GM21717 (cell line): Measurements from ENCODE around the gene ZNRF1.
"Not testable (repeated sequence)": the region's sequence is repeated elsewhere in the genome, so short reads cannot be mapped to it uniquely, and the experiment has no call there.

ENCODE experiments used
- ATAC-seq: cut with Tn5 transposase; IDR thresholded peaks from one replicate; pipeline ENCODE4 v1.9.1; 2021; ENCODE audit warnings: mild to moderate bottlenecking, moderate library complexity; ENCODE audit not compliant: unreplicated experiment

ZNRF1 gene

DNA sequence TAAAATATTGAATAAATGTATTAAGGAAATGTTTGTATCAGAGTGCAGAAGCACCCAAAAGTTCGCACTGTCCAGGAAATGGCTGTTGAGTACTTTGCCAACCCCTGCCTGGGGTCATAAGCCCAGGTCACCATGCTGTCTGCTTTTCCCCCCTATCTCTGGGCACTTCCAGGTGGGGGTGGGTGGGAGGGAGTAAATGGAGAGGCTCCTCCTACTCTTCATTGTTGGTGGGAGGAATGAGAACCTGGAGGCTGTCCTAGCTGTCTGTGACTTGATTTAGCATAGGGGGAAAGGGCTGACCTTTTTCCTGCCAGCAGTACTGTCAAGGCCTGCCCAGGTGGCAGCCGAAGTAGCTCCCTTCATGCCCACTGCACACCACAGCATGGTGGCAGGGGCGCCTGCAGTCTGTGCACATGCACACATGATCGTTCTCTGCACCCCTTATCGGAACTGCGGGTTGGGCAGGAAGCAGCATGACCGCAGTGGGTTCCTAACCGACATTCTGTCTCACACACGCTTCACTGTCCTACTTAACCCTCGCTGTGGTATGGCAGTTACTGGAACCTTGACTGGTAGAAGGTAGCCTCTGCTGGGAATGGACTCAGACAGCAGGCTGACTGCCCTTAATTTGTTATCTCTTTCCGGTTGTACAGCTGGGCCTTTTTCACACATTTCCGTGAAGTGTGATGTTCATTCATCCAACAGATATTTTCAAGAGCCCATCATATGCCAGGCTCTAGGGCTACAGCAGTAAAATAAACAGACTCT is 76.3 kb downstream of the ZNRF1 start:
- ATAC-seq: peak; percentile 95

DNA sequence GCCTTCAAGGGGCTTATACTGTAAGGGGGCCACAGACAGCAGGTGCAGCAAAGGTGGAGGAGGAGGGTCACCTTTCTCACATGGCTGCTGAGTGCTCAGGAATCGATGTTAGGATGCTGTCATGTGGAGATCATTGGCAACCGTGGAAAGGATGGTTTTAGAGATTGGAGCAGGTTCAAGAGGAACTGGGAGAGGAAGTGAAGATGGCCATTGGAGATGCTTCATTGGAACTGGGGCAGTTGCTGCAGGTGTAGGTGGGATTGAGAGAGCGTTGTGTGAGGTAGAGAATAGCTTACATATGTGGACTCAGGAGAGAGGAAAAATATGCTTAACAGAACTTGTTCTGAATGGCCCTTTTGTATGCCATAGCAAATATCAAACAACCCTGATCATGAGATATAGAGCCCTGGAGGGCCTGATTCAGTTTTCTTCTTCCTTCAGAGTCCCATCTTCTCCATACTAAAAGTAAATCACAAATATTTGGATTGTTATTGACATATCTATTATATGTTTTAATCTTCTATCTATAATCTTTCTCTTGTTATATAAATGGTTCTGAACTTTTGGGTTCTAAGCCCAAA is 77.0 kb downstream of the ZNRF1 start:
- peak; percentile 22 for ATAC-seq

DNA sequence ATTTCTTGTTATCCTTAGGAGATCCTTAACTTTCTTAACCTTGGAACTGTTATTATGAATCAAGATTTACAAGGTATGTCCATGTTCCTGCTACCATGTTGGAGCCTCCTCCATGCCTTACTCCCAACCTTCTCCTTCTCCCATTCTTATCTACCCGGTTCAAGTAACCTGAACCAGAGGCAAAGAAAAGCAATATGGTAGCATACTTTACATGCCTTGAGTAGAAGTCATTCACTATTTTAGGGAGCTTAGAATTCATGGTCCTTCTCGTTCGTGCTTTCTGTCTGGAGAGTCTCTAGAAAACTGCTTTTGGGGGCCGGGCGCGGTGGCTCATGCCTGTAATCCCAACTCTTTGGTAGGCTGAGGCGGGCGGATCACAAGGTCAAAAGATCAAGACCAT is 80.1 kb downstream of the ZNRF1 start:
- no peak for ATAC-seq

DNA sequence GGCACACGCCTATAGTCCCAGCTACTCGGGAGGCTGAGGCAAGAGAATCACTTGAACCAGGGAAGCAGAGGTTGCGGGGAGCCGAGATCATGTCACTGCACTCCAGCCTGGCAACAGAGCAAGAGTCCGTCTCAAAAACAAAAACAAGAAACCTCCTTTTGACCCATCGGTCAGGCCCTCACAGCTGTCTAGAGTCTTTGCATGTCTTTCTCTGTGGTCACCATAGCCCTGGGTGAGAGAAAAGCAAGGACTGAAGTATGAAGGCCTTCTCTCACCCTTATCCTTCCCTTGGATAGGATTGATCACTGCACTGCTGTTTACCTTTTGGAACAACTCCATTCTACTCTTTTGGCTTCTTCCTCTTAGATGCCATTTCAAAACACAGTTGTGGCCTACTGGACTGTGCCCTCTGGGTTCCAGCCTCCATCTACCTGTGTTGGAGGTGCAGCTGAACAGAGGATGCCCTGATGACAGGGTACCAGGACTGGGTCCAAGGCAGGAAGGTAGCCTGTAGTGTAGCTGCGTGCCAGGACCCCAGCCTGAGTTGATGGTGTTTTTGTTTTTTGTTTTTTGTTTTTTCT is 80.6 kb downstream of the ZNRF1 start:
- ATAC-seq: no peak

DNA sequence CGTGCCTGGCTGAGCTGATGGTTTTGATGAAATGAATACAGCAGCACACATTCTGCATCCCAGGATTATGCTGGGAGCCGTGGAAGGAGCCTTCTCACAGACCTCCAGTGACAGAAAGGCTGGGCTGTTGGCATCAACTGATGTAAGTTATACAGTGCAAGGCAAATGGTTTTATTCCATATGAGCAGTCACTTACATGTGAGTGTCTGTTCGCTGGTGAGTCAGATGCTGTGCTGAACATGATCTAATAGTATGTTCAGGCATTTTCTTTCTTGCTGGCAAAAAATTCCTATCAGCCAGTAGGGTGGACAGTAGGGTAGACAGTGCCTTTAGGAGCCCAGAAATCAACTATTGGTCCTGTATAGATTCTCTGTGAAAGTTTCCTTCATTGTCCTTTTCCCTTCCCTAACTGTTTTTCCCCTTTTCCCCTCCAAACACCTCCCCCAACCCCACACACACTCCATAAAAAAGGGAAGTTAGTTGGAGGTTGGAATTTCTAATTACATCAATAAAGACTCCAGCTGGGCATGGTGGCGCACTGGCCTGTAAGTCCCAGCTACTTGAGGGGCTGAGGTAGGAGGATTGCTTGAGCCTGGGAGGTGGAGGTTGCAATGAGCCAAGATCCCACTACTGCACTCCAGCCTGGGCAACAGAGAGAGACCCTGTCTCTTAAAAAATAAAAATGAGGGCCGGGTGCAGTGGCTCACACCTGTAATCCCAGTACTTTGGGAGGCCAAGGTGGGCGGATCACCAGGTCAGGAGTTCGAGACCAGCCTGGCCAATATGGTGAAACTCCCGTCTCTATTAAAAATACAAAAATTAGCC is 81.6 kb downstream of the ZNRF1 start:
- ATAC-seq: no peak

DNA sequence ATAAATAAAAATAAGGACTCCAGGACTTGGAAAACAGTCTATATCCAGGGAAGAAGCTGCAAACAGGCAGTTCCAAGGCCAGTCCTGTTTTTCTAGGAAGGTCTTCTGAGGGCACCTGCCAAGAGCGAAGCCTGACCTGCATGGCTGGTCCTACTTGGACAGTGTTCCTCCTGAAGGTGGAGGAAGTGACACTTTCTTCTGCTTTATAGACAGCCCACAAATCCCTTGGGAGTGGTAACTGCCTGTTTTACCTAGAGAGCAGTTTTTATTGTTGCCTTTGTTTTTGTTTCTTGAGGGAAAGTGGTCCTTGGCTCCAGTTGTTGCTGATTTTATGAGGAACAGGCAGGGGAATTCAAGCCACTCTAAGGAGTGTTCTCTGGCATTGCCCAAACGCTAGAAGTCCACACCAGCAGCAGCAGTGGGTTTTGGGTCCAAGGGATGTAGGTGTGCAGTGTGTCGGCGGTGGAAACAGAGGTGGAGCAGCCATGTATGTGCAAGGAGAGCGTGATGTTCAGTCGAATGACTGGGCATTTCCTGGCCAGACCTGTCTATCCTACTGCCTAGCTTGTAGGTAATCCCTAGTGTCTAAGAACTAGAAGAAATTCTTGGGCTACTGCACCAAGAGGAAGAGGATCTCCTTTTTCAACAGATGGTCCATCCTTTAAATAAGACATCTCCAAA is 82.5 kb downstream of the ZNRF1 start:
- ATAC-seq: no peak

DNA sequence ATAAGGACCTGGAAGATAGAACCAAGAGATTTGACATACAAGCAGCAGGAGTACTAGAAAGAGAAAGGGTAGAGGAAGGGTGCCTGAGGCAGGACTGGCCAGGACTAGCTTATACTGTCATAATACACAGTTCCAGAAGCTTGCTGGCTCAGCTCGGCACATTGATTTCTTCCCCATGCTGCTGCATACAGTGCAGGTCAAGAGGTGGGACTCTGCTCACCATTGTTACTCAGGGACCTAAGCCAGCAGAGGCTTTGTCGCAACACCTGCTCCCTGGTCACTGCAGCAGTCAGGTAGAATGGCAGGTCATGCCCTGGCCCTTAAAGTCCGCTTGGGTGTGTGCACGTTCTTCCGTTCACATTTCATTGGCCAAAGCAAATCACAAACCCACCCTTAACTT is 85.0 kb downstream of the ZNRF1 start:
- ATAC-seq: no peak

DNA sequence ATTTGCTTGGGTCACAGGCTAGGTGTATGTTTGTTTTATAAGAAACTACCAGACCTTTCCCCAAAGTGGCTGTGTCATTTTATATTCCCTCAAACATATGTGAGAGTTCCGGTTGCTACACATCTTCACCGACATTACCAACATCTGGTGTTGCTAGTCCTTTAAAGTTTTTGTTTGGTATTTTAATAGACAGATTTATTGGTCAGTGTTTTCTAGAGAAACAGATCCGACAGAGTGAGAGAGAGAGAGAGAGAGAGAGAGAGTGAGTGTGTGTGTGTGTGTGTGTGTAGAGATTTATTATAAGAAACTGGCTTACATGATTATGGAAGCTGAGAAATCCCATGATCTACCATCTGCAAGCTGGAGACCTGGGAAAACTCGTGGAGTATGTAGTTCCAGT is 86.7 kb downstream of the ZNRF1 start:
- no peak for ATAC-seq

DNA sequence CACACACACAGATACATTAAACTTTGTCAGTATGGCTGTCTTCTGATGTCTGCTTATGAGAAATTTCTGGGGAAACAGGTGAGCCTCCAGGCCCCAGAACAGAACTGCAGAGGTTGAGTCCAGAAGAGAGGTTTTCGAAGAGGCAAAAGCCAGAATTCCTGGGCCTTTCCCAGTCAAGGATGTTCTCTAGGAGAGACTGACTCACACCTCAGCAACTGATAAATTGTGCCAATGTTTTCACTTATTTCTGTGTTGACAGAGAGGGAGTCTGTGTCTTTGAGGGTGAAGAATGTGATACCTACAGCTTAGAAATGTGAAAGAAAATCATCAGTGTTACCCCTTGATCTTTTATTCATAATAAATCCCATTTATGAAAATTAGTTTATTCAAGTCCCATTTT is 87.5 kb downstream of the ZNRF1 start:
- ATAC-seq: no peak

DNA sequence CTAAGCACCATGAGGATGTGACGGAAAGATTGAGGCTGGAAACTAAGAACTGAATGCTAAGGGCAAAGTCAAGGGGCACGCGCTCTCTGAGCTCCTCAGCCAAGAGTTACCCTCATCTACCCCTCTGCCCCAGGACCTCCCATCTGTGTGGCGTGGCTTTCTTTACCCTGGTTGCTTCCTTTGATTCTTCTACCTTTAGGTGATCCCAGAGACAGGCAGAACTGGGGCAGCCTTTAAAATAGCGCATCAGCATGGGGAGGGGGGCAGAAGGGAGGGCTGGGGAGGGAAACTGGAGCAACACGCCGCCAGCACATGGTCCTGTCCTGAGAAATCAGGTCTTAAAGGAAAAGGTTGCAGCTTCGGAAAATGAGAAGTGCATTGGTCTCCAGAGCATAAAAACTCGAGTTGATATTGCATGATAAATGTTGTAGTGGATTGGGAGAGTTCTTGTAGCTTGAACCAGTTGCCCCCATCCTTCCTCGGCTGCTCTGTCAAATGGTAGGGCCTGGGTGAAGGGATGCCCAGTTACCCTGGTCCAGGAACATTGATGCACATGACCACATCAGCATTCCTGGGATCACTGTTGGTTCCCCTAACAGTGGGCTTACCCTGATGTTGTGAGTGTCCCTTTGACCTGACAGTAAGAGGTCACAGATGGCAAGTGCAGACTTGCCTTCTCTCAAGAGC is 88.0 kb downstream of the ZNRF1 start:
- no peak for ATAC-seq

DNA sequence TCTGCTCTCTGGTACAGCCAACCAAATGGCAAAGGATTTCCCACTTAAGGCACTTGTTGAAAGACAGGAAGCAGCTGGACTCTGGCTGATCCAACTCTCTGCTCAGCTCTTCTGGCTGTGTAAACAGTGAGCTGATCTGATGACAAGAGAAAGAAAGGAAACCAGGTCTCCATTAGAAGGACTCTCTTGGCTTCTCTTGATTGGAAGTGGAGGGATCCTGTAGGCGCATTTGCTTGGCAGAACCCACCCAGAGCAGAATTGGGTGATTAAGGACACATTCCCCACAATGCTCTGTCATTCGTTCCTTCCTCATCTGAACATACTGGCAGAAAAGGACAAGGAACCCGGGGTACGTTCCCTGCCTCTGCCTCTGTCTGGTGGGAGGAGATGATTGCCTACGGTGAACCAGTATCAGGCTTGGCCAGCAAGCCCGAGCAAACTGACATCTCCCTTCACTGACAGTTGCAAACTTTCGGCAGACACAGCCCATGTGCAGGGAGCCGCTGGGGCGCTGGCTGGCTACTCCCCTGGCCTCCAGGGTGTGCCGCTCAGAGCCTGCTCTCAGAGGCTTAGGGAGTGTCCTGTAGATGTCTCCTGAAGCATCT is 88.7 kb downstream of the ZNRF1 start:
- ATAC-seq: no peak

DNA sequence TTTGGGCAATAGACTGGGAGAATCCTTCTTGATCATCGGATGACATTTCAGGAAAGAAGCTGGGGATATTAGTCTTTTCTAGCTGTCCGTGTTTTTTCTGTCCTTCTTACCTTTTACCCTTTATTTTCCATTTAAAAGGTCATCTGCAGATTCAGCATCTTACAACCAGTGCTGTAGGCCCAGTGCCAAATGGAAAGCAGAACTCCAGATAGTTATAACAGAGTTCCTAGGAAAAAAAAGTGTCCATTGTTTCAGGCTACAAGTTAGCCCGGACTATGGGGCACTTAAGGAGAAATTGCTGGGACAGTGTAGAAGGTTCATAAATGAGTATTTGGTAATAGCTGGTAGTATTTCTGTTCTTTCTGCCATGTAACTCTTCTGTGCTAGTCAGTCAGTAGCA is 89.4 kb downstream of the ZNRF1 start:
- no peak for ATAC-seq

DNA sequence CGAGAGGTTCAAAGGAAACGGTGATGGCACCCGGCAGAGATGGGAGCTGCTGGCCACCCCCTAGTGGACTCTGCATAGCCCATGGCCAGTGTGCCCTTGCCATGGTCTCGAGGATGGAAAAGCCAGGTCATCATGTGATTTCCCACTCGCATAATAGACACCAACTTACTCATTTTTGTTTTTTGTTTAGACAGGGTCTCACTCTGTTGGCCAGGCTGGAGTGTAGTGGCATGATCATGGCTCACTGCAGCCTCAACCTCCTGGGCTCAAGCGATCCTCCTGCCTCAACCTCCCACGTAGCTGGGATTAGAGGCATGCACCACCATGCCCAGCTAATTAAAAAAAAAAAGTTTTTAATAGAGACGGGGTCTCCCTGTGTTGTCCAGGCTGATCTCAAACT is 90.1 kb downstream of the ZNRF1 start:
- no peak for ATAC-seq

DNA sequence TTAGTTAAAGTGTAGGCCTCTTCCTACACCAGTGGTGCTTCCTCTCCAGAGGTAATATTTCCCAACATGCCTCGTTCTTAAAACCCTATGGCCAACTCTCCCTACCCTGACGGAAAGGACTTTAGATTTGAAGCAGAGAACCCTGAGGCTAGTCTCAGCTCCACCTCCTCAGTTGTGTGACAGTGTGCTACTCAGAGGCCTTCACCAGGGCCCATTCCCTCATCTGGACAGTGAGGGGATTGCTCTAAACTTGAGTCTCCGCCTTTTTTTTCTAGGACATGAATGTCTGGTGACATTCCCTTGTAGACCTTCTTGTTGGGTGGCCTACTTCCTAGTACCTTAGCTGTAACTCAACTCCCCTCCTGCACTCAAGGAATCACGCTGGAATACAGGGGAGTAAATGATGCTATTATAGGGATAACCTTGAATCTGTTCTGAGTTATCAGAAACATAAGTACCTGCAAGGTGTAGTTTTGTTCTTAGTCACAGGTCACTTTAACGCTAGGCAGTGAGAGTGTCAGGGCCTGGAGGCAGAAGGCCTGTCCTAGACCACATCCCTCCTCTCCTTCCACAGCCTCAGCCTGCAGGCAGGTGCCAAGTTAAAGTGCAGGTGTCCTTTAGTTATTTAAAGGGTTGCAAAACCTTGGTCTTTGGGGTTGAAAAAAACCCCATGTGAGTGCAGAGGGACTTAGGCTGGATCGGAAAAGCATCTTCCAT is 90.8 kb downstream of the ZNRF1 start:
- no peak for ATAC-seq

DNA sequence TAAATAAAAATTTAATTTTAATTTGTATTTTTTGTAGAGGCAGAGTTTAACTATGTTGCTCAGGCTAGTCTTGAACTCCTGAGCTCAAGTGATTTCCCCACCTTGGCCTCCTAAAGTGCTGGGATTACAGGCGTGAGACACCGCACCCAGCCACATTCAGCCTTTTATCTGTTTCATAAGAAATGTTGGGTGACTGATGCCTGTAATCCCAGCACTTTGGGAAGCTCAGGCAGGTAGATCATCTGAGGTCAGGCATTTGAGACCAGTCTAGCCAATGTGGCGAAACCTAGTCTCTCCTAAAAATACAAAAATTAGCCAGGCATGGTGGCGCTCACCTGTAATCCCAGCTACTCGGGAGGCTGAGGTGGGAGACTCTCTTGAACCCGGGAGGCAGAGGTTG is 92.1 kb downstream of the ZNRF1 start:
- ATAC-seq: not testable (repeated sequence)

DNA sequence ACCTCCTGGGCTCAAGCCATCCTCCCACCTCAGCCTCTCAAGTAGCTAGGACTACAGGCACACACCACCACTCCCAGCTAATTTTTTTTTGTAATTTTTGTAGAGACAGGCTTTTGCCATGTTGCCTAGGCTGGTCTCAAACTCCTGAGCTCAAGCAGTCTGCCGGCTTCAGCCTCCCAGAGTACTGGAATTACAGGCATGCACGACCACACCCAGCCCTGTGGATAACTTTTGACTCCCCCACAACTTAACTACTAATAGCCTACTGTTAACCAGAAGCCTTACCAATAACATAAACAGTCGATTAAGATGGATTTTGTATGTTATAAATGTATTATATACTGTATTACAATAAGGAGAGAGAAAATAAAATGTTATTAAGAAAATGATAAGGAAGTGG is 92.8 kb downstream of the ZNRF1 start:
- not testable (repeated sequence) for ATAC-seq

DNA sequence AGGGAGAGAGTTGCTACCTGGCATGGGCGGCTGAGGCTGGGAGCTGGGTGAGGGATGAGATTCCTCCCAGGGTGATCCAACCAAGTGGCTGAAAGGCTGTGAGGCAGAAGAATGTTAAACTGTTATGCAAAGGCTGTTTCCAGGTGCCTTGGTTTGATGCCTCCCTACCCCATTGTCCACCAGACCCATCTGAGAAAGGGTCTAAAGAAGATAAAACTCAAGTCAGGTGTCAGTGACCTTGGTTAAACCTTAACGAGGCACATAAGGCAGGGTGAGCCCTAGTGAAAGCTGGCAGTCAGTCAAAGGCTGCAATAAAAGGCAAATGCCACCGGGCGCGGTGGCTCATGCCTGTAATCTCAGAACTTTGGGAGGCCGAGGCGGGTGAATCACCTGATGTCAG is 94.0 kb downstream of the ZNRF1 start:
- no peak for ATAC-seq

DNA sequence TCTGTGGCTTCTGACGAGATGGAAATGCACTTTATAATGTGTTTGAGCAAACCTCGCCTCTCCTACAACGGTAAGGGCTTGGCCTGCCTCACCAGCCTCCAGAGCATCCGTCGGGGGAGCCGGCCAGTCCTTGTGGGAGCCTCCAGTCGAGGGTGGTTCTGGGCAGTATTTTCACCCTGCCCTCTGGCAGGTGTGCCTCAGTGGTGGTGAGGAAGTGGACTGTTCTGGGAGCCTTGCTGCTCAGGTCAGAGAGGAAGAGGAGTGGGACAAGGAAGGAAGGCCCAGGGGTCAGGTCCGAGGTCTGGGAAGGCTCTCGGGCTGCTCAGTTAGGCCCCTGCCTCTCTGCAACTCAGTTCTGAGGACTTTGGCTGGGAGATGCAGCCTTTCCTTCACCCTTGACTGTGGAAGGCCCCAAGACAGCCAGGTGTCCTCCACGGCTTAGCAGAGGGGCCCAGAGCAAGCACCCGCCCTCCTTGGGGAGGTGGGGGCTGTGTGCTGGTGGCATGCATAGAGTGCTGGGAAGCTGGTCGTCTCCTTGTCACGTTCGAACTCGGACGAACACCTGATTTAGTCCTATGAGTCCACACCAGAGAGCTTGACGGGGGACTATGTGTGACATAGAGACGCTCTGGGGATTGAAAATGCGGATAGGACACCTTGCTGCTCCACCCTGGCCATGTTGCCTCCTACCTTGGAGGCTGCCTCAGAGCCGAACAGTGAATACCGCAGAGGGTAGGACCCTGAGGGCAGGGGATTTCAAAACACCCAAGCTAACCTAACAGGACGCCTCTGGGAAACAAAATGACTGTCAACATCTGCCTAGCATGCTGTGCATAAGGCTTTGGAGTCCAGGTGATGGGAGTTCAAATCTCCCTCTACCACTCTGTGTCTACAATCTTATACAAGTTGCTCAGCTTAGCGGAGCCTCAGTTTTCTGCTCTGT is 95.0 kb downstream of the ZNRF1 start:
- no peak for ATAC-seq
